K562 (cell line): ENCODE measurements around the gene IMMP2L. TPM values are rescaled to one million over a fixed set of nuclear protein-coding genes. Genes with fewer than 3 reads are reported as not detected.

Source experiments
- ATAC-seq: fragments of 200-7000 bp; cut with Tn5 transposase; 3 replicates; pipeline ENCODE4 v1.9.1; 2020; ENCODE audit warnings: moderate library complexity
- BruUV-seq: library from RNA; stranded (reverse); fragments of 400-500 nt; replicated peaks from 2 replicates; lab custom pipeline; 2021; lab: Mats Ljungman, UMichigan
- CTCF ChIA-PET: fragments of 300-600 bp; formaldehyde crosslinking; extraction: SDS; loops from one replicate; lab custom pipeline; 2021; ENCODE audit warnings: low intra/inter-chr PET ratio; lab: Yijun Ruan, JAX
- POLR2A ChIA-PET: fragments of 300-600, 350-650 bp; sonication (Branson Sonifier 250); formaldehyde crosslinking; extraction: SDS; loops from one replicate; lab custom pipeline; 2021; ENCODE audit warnings: antibody characterized with exemption, inconsistent platforms; lab: Yijun Ruan, JAX
- DNase-seq, 4 experiments: peaks; one replicate each; pipeline versions ENCODE4 v3.0.0 to v3.0.0-alpha.2; 2011 to 2018; ENCODE audit warnings: low spot score in 3 of 4, mixed read lengths in 3 of 4; ENCODE audit errors: extremely low read depth in 1 of 4
- FAIRE-seq: peaks from 2 replicates; lab custom pipeline; 2011; peaks lifted over from hg19 to GRCh38; lab: Jason Lieb, UNC
- H2AFZ ChIP-seq: 2 replicates; pipeline ENCODE4 v1.6.0; 2011; ENCODE audit warnings: low read depth, low read length, control low read depth, inconsistent platforms
- H3K27ac ChIP-seq: fragments of 200-600 bp; 3 replicates; pipeline ENCODE4 v1.8.0; 2011; ENCODE audit warnings: low read depth, mild to moderate bottlenecking, control low read depth, inconsistent platforms, low read length, moderate library complexity, mixed read lengths; ENCODE audit errors: extremely low read depth
- H3K27me3 ChIP-seq, 2 experiments: fragments of 300-600 bp in 1 of 2; 2 replicates in 1 of 2; 3 replicates in 1 of 2; pipeline versions ENCODE4 v1.6.0 to v1.8.0; 2011; ENCODE audit warnings: inconsistent platforms in 2 of 2, low read length in 2 of 2, mild to moderate bottlenecking in 1 of 2, mixed read lengths in 1 of 2, moderate library complexity in 1 of 2; ENCODE audit not compliant: control insufficient read depth in 2 of 2, insufficient read depth in 2 of 2
- H3K36me3 ChIP-seq: fragments of 300-600 bp; 3 replicates; pipeline ENCODE4 v1.8.0; 2011; ENCODE audit warnings: mild to moderate bottlenecking, low read length, inconsistent platforms; ENCODE audit not compliant: control insufficient read depth, insufficient read depth
- H3K4me1 ChIP-seq, 2 experiments: fragments of 200-600 bp in 1 of 2; replicated peaks in 1 of 2; 2 replicates in 1 of 2; 3 replicates in 1 of 2; pipeline versions ENCODE4 v1.5.1 to v1.8.0; 2011; ENCODE audit warnings: inconsistent platforms in 2 of 2, low read length in 2 of 2, mild to moderate bottlenecking in 1 of 2, mixed read lengths in 1 of 2, moderate library complexity in 1 of 2; ENCODE audit not compliant: control insufficient read depth in 2 of 2, insufficient read depth in 2 of 2
- H3K4me2 ChIP-seq: 2 replicates; pipeline ENCODE4 v1.6.1; 2011; ENCODE audit warnings: low read length, control low read depth, inconsistent platforms, mixed read lengths; ENCODE audit not compliant: insufficient read depth
- H3K4me3 ChIP-seq: fragments of 200-600 bp; sonication (generic), shearing (Covaris generic); 2 replicates; pipeline ENCODE4 v1.5.1; 2016; ENCODE audit warnings: control low read depth, inconsistent platforms
- H3K79me2 ChIP-seq: fragments of 200-600 bp; 3 replicates; pipeline ENCODE4 v1.8.0; 2011; ENCODE audit warnings: low read length, inconsistent platforms; ENCODE audit not compliant: control insufficient read depth, insufficient read depth
- H3K9ac ChIP-seq, 2 experiments: 2 replicates each; pipeline versions ENCODE4 v1.6.0 to v1.6.1; 2011; ENCODE audit warnings: low read depth in 2 of 2, low read length in 2 of 2, control low read depth in 1 of 2, inconsistent platforms in 1 of 2, mild to moderate bottlenecking in 1 of 2, mixed read lengths in 1 of 2; ENCODE audit not compliant: insufficient read depth in 1 of 2
- H3K9me1 ChIP-seq: one replicate; pipeline ENCODE4 v1.6.0; 2011; ENCODE audit warnings: inconsistent platforms, mild to moderate bottlenecking, low read length, moderate library complexity; ENCODE audit not compliant: control insufficient read depth, insufficient read depth
- H3K9me3 ChIP-seq: replicated peaks from 2 replicates; pipeline ENCODE4 v1.5.1; 2011; ENCODE audit warnings: low read depth, low read length, inconsistent platforms; ENCODE audit not compliant: control insufficient read depth, insufficient read depth
- H4K20me1 ChIP-seq: replicated peaks from 2 replicates; pipeline ENCODE4 v1.6.1; 2011; ENCODE audit warnings: low read length, inconsistent platforms, mixed read lengths; ENCODE audit not compliant: control insufficient read depth, insufficient read depth
- ARNT ChIP-seq, 2 experiments: fragments of 450-650 bp; IDR thresholded peaks; 2 replicates each; pipeline ENCODE4 v1.6.1; 2016; ENCODE audit warnings: mild to moderate bottlenecking in 1 of 2
- ATF7 ChIP-seq: fragments of 450-650 bp; IDR thresholded peaks from 2 replicates; pipeline ENCODE4 v1.7.1; 2014; ENCODE audit warnings: mild to moderate bottlenecking, moderate library complexity
- BDP1 ChIP-seq: IDR thresholded peaks from 3 replicates; pipeline ENCODE4 v1.6.1; 2011; ENCODE audit not compliant: insufficient read length, insufficient read depth
- E2F3 ChIP-seq: fragments of 250-450 bp; sonication (Bioruptor Pico); IDR thresholded peaks from 2 replicates; pipeline ENCODE4 v1.4.0; 2020; ENCODE audit warnings: mild to moderate bottlenecking
- FOXA3 ChIP-seq, 2 experiments: fragments of 450-650 bp in 1 of 2; sonication (generic) in 1 of 2; formaldehyde crosslinking; IDR thresholded peaks in 1 of 2; conservative IDR thresholded peaks in 1 of 2; 2 replicates each; pipeline versions ENCODE4 v1.4.0 to v1.8.0; 2020 to 2022; ENCODE audit warnings: mild to moderate bottlenecking in 2 of 2, missing genetic modification reagents in 1 of 2
- HEY1 ChIP-seq: fragments of 250-450 bp; sonication (Bioruptor Pico); IDR thresholded peaks from 2 replicates; pipeline ENCODE4 v1.5.0; 2020; ENCODE audit warnings: mild to moderate bottlenecking, moderate library complexity, borderline replicate concordance
- HMGN3 ChIP-seq: IDR thresholded peaks from 2 replicates; pipeline ENCODE4 v1.6.1; 2011; ENCODE audit warnings: borderline replicate concordance, low read depth, mild to moderate bottlenecking, mixed read lengths, low read length; ENCODE audit not compliant: insufficient read length; ENCODE audit errors: extremely low read depth
- IRF2 ChIP-seq: sonication (generic); formaldehyde crosslinking; IDR thresholded peaks from 2 replicates; pipeline ENCODE4 v1.8.1; 2022; ENCODE audit warnings: mild to moderate bottlenecking, missing genetic modification reagents
- KLF13 ChIP-seq: fragments of 450-650 bp; IDR thresholded peaks from 2 replicates; pipeline ENCODE4 v1.6.1; 2016; ENCODE audit warnings: missing genetic modification characterization, low read depth, mild to moderate bottlenecking, missing compliant biosample characterization, moderate library complexity, borderline replicate concordance
- NFATC3 ChIP-seq: fragments of 450-650 bp; IDR thresholded peaks from 2 replicates; pipeline ENCODE4 v1.6.1; 2017; ENCODE audit warnings: mild to moderate bottlenecking
- PHF21A ChIP-seq: fragments of 450-650 bp; IDR thresholded peaks from 2 replicates; pipeline ENCODE4 v1.6.1; 2017; ENCODE audit warnings: low read depth, borderline replicate concordance
- RAD21 ChIP-seq, 2 experiments: fragments of 250-450 bp in 1 of 2; fragments of 450-650 bp in 1 of 2; sonication (Bioruptor Pico) in 1 of 2; formaldehyde crosslinking in 1 of 2; IDR thresholded peaks in 1 of 2; conservative IDR thresholded peaks in 1 of 2; 2 replicates each; pipeline versions ENCODE4 v1.4.0 to v1.8.0; 2020 to 2022; ENCODE audit warnings: mild to moderate bottlenecking in 2 of 2, moderate library complexity in 1 of 2
- RNF2 ChIP-seq: sonication (generic); IDR thresholded peaks from 2 replicates; pipeline ENCODE4 v1.6.1; 2016
- SRSF1 ChIP-seq: fragments of 200-400 bp; formaldehyde crosslinking; IDR thresholded peaks from 2 replicates; pipeline ENCODE4 v1.6.1; 2017; ENCODE audit warnings: mild to moderate bottlenecking, low read depth, low read length, moderate library complexity
- STAT5A ChIP-seq: IDR thresholded peaks from 2 replicates; pipeline ENCODE4 v1.6.1; 2012; ENCODE audit warnings: low read length, inconsistent platforms, borderline replicate concordance
- TCF3 ChIP-seq: sonication (generic); formaldehyde crosslinking; IDR thresholded peaks from 2 replicates; pipeline ENCODE4 v1.4.0; 2020; ENCODE audit warnings: mild to moderate bottlenecking, missing genetic modification reagents
- in situ Hi-C: fragments of 300-500 bp; cut with MboI; formaldehyde crosslinking; loops from 4 replicates; pipeline ENCODE4 v1.15.0; 2018; ENCODE audit warnings: inconsistent platforms, mixed read lengths
- intact Hi-C: fragments of 100-400 bp; cut with micrococcal nuclease; formaldehyde crosslinking; loops from 2 replicates; pipeline ENCODE4 v1.14.2; 2022
- polyA plus RNA-seq, 8 experiments: library from polyadenylated mRNA; depleted of rRNA in 4 of 8; stranded (reverse) in 5 of 8; unstranded in 3 of 8; fragments of >200 nt; fragmentation: Nextera tagmentation in 2 of 8; fragmentation: Illumina TruSeq in 1 of 8; extraction: Ambion mirVana in 2 of 8; extraction: Trizol in 1 of 8; gene quantifications; 2 replicates each; pipeline versions ENCODE4 v1.2.1 to v1.2.3, GENCODE V29; 2011 to 2014; ENCODE audit warnings: inconsistent platforms in 1 of 8, missing spikeins in 1 of 8
- total RNA-seq, 7 experiments: library from RNA; depleted of rRNA in 6 of 7; stranded (reverse); fragments of >200 nt in 6 of 7; fragmentation: Illumina TruSeq in 2 of 7; extraction: Trizol in 2 of 7; gene quantifications; 2 replicates each; pipeline versions ENCODE4 v1.2.1 to v1.2.3, GENCODE V29; 2011 to 2021; ENCODE audit warnings: low replicate concordance in 1 of 7
- TF ChIP-seq, protein P1 (sequence below): IDR thresholded peaks from 2 replicates; pipeline ENCODE4 v1.6.1; 2011; ENCODE audit not compliant: insufficient read length; ENCODE audit errors: extremely low read depth
- TF ChIP-seq, protein P2 (sequence below): IDR thresholded peaks from 2 replicates; pipeline ENCODE4 v1.6.1; 2012; ENCODE audit warnings: low read depth, low read length, improper control_type of control experiment, borderline replicate concordance
- TF ChIP-seq, protein P3 (sequence below): fragments of 250-450 bp; sonication (Bioruptor Pico); IDR thresholded peaks from 2 replicates; pipeline ENCODE4 v1.5.0; 2021; ENCODE audit warnings: mild to moderate bottlenecking, borderline replicate concordance

IMMP2L gene
- total and polyA plus RNA-seq, 9 of the 15 experiments (the other 6 are each of a cell fraction or from before 2014, with no cell fraction given), result 29.7 to 116 (median 53.0) TPM

DNA sequence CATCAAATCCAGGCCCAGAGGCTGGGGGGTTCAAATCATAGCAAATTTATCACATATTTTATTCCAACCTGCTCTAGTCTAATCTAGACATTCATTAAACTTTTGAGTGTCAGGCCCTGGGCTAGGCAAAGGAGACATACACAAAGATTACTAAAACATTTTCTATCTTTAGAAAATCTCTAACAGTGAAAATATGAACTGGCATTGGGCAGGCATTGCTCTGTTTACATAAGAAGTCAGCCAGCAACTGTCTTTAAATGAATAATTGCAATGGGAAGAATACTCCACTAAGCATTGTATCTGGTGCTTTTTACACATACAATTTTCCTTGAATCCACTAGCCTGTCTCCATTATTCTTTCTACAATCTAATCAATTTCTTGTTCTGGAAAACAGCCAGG lies 693.8 kb downstream of the IMMP2L start:
- Histone ChIP-seq H3K4me3 (no peak overlapping the region), H3K27ac (no peak overlapping the region), H3K27me3 (no peaks in the 10 kb centered on the region), H3K79me2 (no peaks in the 10 kb centered on the region), H3K4me2 (no peak overlapping the region), H3K36me3 (no peaks in the 10 kb centered on the region), H2AFZ (no peak overlapping the region), H3K9ac (no peak overlapping the region), H3K4me1 (no peaks in the 10 kb centered on the region), H4K20me1 (no peaks in the 10 kb centered on the region), H3K9me3 (no peaks in the 10 kb centered on the region), H3K9me1 (no peaks in the 10 kb centered on the region)
- no peak for FAIRE-seq
- TF ChIP-seq NFATC3, result no peak
- TF ChIP-seq PHF21A, result no peak
- TF ChIP-seq, protein P1, sequence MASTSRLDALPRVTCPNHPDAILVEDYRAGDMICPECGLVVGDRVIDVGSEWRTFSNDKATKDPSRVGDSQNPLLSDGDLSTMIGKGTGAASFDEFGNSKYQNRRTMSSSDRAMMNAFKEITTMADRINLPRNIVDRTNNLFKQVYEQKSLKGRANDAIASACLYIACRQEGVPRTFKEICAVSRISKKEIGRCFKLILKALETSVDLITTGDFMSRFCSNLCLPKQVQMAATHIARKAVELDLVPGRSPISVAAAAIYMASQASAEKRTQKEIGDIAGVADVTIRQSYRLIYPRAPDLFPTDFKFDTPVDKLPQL, result no peak
- no peak for TF ChIP-seq RNF2
- TF ChIP-seq E2F3 (CRISPR knock-in tag), result no peak
- no peak for TF ChIP-seq SRSF1
- no peak for TF ChIP-seq TCF3 (CRISPR knock-in tag)
- no peak for TF ChIP-seq RAD21 (CRISPR knock-in tag; conservative IDR thresholded peaks at IDR 0.05 in 1 of 2, IDR thresholded peaks at IDR 0.05 in 1 of 2)
- TF ChIP-seq STAT5A, result no peak
- TF ChIP-seq ARNT (IDR thresholded peaks at IDR 0.05), result no peak
- TF ChIP-seq, protein P2, sequence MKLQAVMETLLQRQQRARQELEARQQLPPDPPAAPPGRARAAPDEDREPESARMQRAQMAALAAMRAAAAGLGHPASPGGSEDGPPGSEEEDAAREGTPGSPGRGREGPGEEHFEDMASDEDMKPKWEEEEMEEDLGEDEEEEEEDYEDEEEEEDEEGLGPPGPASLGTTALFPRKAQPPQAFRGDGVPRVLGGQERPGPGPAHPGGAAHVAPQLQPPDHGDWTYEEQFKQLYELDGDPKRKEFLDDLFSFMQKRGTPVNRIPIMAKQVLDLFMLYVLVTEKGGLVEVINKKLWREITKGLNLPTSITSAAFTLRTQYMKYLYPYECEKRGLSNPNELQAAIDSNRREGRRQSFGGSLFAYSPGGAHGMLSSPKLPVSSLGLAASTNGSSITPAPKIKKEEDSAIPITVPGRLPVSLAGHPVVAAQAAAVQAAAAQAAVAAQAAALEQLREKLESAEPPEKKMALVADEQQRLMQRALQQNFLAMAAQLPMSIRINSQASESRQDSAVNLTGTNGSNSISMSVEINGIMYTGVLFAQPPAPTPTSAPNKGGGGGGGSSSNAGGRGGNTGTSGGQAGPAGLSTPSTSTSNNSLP, result no peak
- TF ChIP-seq KLF13 (tag), result no peak
- TF ChIP-seq IRF2 (CRISPR knock-in tag), result no peak
- no peak for TF ChIP-seq HMGN3
- no peak for TF ChIP-seq HEY1
- TF ChIP-seq, protein P3, sequence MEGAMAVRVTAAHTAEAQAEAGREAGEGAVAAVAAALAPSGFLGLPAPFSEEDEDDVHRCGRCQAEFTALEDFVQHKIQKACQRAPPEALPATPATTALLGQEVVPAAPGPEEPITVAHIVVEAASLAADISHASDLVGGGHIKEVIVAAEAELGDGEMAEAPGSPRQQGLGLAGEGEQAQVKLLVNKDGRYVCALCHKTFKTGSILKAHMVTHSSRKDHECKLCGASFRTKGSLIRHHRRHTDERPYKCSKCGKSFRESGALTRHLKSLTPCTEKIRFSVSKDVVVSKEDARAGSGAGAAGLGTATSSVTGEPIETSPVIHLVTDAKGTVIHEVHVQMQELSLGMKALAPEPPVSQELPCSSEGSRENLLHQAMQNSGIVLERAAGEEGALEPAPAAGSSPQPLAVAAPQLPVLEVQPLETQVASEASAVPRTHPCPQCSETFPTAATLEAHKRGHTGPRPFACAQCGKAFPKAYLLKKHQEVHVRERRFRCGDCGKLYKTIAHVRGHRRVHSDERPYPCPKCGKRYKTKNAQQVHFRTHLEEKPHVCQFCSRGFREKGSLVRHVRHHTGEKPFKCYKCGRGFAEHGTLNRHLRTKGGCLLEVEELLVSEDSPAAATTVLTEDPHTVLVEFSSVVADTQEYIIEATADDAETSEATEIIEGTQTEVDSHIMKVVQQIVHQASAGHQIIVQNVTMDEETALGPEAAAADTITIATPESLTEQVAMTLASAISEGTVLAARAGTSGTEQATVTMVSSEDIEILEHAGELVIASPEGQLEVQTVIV, result no peak
- TF ChIP-seq BDP1, result no peak
- no peak for TF ChIP-seq ATF7
- TF ChIP-seq FOXA3 (CRISPR knock-in tag; conservative IDR thresholded peaks at IDR 0.05 in 1 of 2, IDR thresholded peaks at IDR 0.05 in 1 of 2), result no peak
- in situ Hi-C loops, result no loop called here
- BruUV-seq, result no TSS peak
- DNase-seq, result no peak
- ChIA-PET POLR2A (interaction anchor here (1.1 kb wide), 1 partner anchor 12 kb away, joined by 3 read pairs; no protein-coding TSS in a partner anchor), CTCF (no interaction called here)
- ATAC-seq, result no peak
- intact Hi-C loops, result no loop called here
